CD4-positive, alpha-beta T cell (primary cell): ENCODE measurements around the gene RAB35. TPM values are rescaled to one million over a fixed set of nuclear protein-coding genes. Genes with fewer than 3 reads are reported as not detected.

Experiments
- ATAC-seq: fragments of 200-7000 bp; cut with Tn5 transposase; one replicate; pipeline ENCODE4 v1.10.0; 2022; ENCODE audit warnings: mild to moderate bottlenecking; ENCODE audit not compliant: poor library complexity
- CTCF ChIA-PET: fragments of 350-600 bp; sonication (Branson Sonifier 250); formaldehyde crosslinking; loops from one replicate; lab custom pipeline; 2021; ENCODE audit warnings: antibody characterized with exemption, inconsistent platforms; lab: Charles Lee
- POLR2A ChIA-PET: fragments of 350-600 bp; sonication (Branson Sonifier 250); formaldehyde crosslinking; loops from one replicate; lab custom pipeline; 2021; ENCODE audit warnings: antibody characterized with exemption, inconsistent platforms; lab: Charles Lee
- DNase-seq, 14 experiments: peaks; one replicate each; pipeline ENCODE4 v3.0.0-alpha.2; 2013 to 2020; ENCODE audit warnings: mixed read lengths in 2 of 14
- H3K27ac ChIP-seq, 2 donors: one replicate each; pipeline versions ENCODE4 v1.5.1 to v1.7.0; 2013; ENCODE audit warnings: low read length in 2 of 2, low read depth in 1 of 2, mild to moderate bottlenecking in 1 of 2
- H3K27me3 ChIP-seq, 2 experiments: 1 replicate in 1 of 2; 2 replicates in 1 of 2; pipeline versions ENCODE4 v1.6.1 to v1.7.0; 2013; ENCODE audit warnings: low read length in 2 of 2, control low read depth in 1 of 2, mild to moderate bottlenecking in 1 of 2, moderate library complexity in 1 of 2; ENCODE audit not compliant: insufficient read depth in 2 of 2, control insufficient read depth in 1 of 2
- H3K36me3 ChIP-seq: one replicate; pipeline ENCODE4 v1.6.1; 2013; ENCODE audit warnings: low read length, control low read depth; ENCODE audit not compliant: insufficient read depth
- H3K4me1 ChIP-seq: one replicate; pipeline ENCODE4 v1.6.1; 2013; ENCODE audit warnings: low read length, control low read depth; ENCODE audit not compliant: insufficient read depth
- H3K4me3 ChIP-seq: one replicate; pipeline ENCODE4 v1.5.1; 2013; ENCODE audit warnings: mild to moderate bottlenecking, low read length, moderate library complexity
- H3K9me3 ChIP-seq, 2 experiments: 1 replicate in 1 of 2; 2 replicates in 1 of 2; pipeline versions ENCODE4 v1.6.1 to v1.7.0; 2013; ENCODE audit warnings: low read length in 2 of 2, mild to moderate bottlenecking in 2 of 2, control low read depth in 1 of 2, moderate library complexity in 1 of 2; ENCODE audit not compliant: control insufficient read depth in 1 of 2, insufficient read depth in 1 of 2
- H3K27ac Mint-ChIP-seq: one replicate; pipeline ENCODE4 v1.8.0; 2020; ENCODE audit warnings: mixed read lengths
- H3K27me3 Mint-ChIP-seq: one replicate; pipeline ENCODE4 v1.8.0; 2021; ENCODE audit warnings: mixed read lengths
- H3K36me3 Mint-ChIP-seq: one replicate; pipeline ENCODE4 v1.8.0; 2021; ENCODE audit warnings: low read depth, mixed read lengths
- H3K4me1 Mint-ChIP-seq: one replicate; pipeline ENCODE4 v1.8.0; 2021; ENCODE audit warnings: low read depth, mixed read lengths
- H3K4me3 Mint-ChIP-seq: one replicate; pipeline ENCODE4 v1.8.0; 2020; ENCODE audit warnings: mild to moderate bottlenecking, mixed read lengths
- H3K9me3 Mint-ChIP-seq: one replicate; pipeline ENCODE4 v1.8.0; 2020; ENCODE audit warnings: mixed read lengths
- intact Hi-C, 2 experiments: fragments of 100-400 bp; cut with DNase I in 1 of 2; cut with micrococcal nuclease in 1 of 2; formaldehyde crosslinking; loops; one replicate each; pipeline versions ENCODE4 v1.15.1 to v1.9.0; 2023 to 2025; cut with DNase I, micrococcal nuclease
- total RNA-seq, 174 experiments: library from RNA in 2 of 174; stranded (reverse) in 2 of 174; gene quantifications; one replicate each; pipeline ENCODE4 v1.2.3 and lab custom pipeline; 2021 to 2026
- TF ChIP-seq, protein P1 (sequence below): fragments of 200-600 bp; IDR thresholded peaks from one replicate; pipeline ENCODE4 v1.8.0; 2022; ENCODE audit warnings: antibody characterized with exemption, mild to moderate bottlenecking

RAB35 gene
- total RNA-seq, 2 experiments from 2014 or later: 49.7 to 53.8 TPM

GRCh38 chr12:120125029-120125428 is 8.5 kb upstream of the RAB35 start:
- Mint-ChIP-seq H3K27ac (peak overlapping the region; percentile 33), H3K4me3 (no peak overlapping the region), H3K36me3 (peaks cover 35% of the 10 kb centered on the region), H3K27me3 (no peaks in the 10 kb centered on the region), H3K4me1 (peaks cover 40% of the 10 kb centered on the region), H3K9me3 (no peaks in the 10 kb centered on the region)
- H3K4me3 ChIP-seq: no peak overlapping the region
- DNase-seq (no peak), ATAC-seq (no peak)
- H3K36me3 ChIP-seq: peaks cover 34% of the 10 kb centered on the region
- intact Hi-C loops: no loop called here
- no peak overlapping the region for H3K27ac ChIP-seq
- no peaks in the 10 kb centered on the region for H3K9me3 ChIP-seq
- CTCF ChIA-PET: no interaction called here
- H3K4me1 ChIP-seq: peaks cover 35% of the 10 kb centered on the region
- POLR2A ChIA-PET: interaction anchor here (1.9 kb wide), 1 partner anchor 8 kb away, joined by 7 read pairs; the partner anchor contains the start of gene RAB35
- no peaks in the 10 kb centered on the region for H3K27me3 ChIP-seq
- TF ChIP-seq, protein P1, sequence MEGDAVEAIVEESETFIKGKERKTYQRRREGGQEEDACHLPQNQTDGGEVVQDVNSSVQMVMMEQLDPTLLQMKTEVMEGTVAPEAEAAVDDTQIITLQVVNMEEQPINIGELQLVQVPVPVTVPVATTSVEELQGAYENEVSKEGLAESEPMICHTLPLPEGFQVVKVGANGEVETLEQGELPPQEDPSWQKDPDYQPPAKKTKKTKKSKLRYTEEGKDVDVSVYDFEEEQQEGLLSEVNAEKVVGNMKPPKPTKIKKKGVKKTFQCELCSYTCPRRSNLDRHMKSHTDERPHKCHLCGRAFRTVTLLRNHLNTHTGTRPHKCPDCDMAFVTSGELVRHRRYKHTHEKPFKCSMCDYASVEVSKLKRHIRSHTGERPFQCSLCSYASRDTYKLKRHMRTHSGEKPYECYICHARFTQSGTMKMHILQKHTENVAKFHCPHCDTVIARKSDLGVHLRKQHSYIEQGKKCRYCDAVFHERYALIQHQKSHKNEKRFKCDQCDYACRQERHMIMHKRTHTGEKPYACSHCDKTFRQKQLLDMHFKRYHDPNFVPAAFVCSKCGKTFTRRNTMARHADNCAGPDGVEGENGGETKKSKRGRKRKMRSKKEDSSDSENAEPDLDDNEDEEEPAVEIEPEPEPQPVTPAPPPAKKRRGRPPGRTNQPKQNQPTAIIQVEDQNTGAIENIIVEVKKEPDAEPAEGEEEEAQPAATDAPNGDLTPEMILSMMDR: no peak

DNA sequence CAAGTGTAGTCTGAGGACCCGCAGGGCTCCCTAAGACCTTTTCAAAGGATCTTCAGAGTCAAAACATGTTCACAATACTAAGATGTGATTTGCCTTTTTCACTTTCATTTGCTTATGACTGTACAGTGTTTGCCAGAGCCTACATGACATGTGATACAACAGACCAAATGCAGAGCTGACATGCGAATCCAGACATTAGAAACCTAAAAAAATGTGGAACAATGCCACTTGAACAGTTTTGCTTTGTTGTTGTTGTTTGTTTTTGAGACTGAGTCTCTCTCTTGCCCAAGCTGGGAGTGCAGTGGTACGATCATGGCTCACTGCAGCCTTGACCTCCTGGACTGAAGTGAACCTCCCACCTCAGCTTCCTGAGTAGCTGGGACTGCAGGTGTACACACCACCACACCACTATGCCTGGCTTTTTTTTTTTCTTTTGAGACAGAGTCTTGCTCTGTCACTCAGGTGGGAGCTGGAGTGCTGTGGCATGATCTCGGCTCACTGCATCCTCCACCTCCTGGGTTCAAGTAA is 5.3 kb upstream of the RAB35 start:
- peak; percentile 33 for ATAC-seq
- TF ChIP-seq, protein P1: no peak
- Histone ChIP-seq H3K27me3 (no peaks in the 10 kb centered on the region), H3K4me1 (peaks cover 48% of the 10 kb centered on the region), H3K36me3 (peaks cover 3% of the 10 kb centered on the region), H3K4me3 (no peak overlapping the region), H3K27ac (peak overlapping the region in 1 of 2 donors; percentile 8), H3K9me3 (no peaks in the 10 kb centered on the region)
- POLR2A ChIA-PET: interaction anchor here (0.6 to 2.2 kb wide), 4 partner anchors 11 to 170 kb away, joined by 3 to 10 read pairs (median 5); partner anchors contain the start of genes RNU4-2 and RPLP0
- Mint-ChIP-seq H3K27ac (peak overlapping the region; percentile 77), H3K9me3 (no peaks in the 10 kb centered on the region), H3K27me3 (no peaks in the 10 kb centered on the region), H3K36me3 (peaks cover 10% of the 10 kb centered on the region), H3K4me1 (peaks cover 66% of the 10 kb centered on the region), H3K4me3 (peak overlapping the region; percentile 52)
- DNase-seq: peak in 2 of 14 experiments; percentile 47 to 49
- intact Hi-C loops: no loop called here
- CTCF ChIA-PET: interaction anchor here (1.2 to 1.9 kb wide), 2 partner anchors 10 to 35 kb away, joined by 3 to 5 read pairs; no protein-coding TSS in a partner anchor

- H3K4me1 Mint-ChIP-seq: peaks cover 66% of the 10 kb centered on the region
- H3K4me3 ChIP-seq: no peak overlapping the region
- peaks cover 2% of the 10 kb centered on the region for H3K36me3 ChIP-seq
- no peaks in the 10 kb centered on the region for H3K9me3 Mint-ChIP-seq
- peak overlapping the region; percentile 52 for H3K4me3 Mint-ChIP-seq
- H3K36me3 Mint-ChIP-seq: peaks cover 5% of the 10 kb centered on the region
- no peaks in the 10 kb centered on the region for H3K27me3 ChIP-seq
- intact Hi-C loops: no loop called here
- H3K27ac Mint-ChIP-seq: peak overlapping the region; percentile 77
- TF ChIP-seq, protein P1: no peak
- DNase-seq (no peak), ATAC-seq (no peak)
- no peaks in the 10 kb centered on the region for H3K27me3 Mint-ChIP-seq
- peaks cover 48% of the 10 kb centered on the region for H3K4me1 ChIP-seq
- no peak overlapping the region for H3K27ac ChIP-seq
- ChIA-PET CTCF (interaction anchor here (1.0 to 2.0 kb wide), 3 partner anchors 9 to 133 kb away, joined by 3 to 7 read pairs (median 5); partner anchors contain the start of gene BICDL1), POLR2A (interaction anchor here (0.6 to 2.2 kb wide), 4 partner anchors 10 to 83 kb away, joined by 3 to 10 read pairs (median 5); partner anchors contain the start of gene RPLP0)
- H3K9me3 ChIP-seq: no peaks in the 10 kb centered on the region
Observed at GRCh38 chr12:120121343-120121742, 4.8 kb upstream of the RAB35 start.
